Hindlimb muscle (tissue), 1 donor: Measurements from ENCODE around the gene MAP3K4. TPM values are rescaled to one million over a fixed set of nuclear protein-coding genes. Genes with fewer than 3 reads are reported as not detected.
A peak's percentile ranks its signal among the peaks of the same experiment; 100 is the strongest.
"Not testable (repeated sequence)": the region's sequence is repeated elsewhere in the genome, so short reads cannot be mapped to it uniquely, and the experiment has no call there.

Source experiments
- DNase-seq: peaks from one replicate; pipeline ENCODE4 v3.0.0-alpha.2; 2013
- polyA plus RNA-seq: library from polyadenylated mRNA; unstranded; fragments of 120-200 nt; gene quantifications from one replicate; pipeline ENCODE4 v1.2.1, GENCODE V29; 2013; ENCODE audit not compliant: insufficient read length

Gene MAP3K4
- polyA plus RNA-seq, 1 donor = 20.9 TPM

GRCh38 chr6:160972594-160972993, 19.0 kb upstream of the MAP3K4 start:
- not testable (repeated sequence) for DNase-seq

- DNase-seq = no peak
Observed at GRCh38 chr6:160973311-160974250, 18.0 kb upstream of the MAP3K4 start.

GRCh38 chr6:160974304-160974771, 17.2 kb upstream of the MAP3K4 start:
- peak; percentile 72 for DNase-seq

- no peak for DNase-seq
Observed at GRCh38 chr6:160975162-160975561, 16.4 kb upstream of the MAP3K4 start.

- not testable (repeated sequence) for DNase-seq
Observed at GRCh38 chr6:160975961-160976360, 15.6 kb upstream of the MAP3K4 start.

GRCh38 chr6:160978141-160978901, 13.2 kb upstream of the MAP3K4 start:
- DNase-seq = no peak

GRCh38 chr6:160979061-160979708, 12.4 kb upstream of the MAP3K4 start:
- DNase-seq = no peak

- DNase-seq = not testable (repeated sequence)
Observed at GRCh38 chr6:160983377-160983948, 8.1 kb upstream of the MAP3K4 start.

GRCh38 chr6:160986851-160987250, 4.7 kb upstream of the MAP3K4 start:
- DNase-seq = no peak

- no peak for DNase-seq
Observed at GRCh38 chr6:160987265-160987664, 4.3 kb upstream of the MAP3K4 start.

GRCh38 chr6:160990847-160991405, 643 bp upstream of the MAP3K4 start:
- no peak for DNase-seq

- DNase-seq = peak; percentile 66
Observed at GRCh38 chr6:160992061-160992979, 751 bp downstream of the MAP3K4 start.

GRCh38 chr6:160992980-160993314, 1.4 kb downstream of the MAP3K4 start:
- no peak for DNase-seq

GRCh38 chr6:160995271-160995670, 3.7 kb downstream of the MAP3K4 start:
- no peak for DNase-seq

- no peak for DNase-seq
Observed at GRCh38 chr6:160996131-160996601, 4.6 kb downstream of the MAP3K4 start.

GRCh38 chr6:160998217-160998616, 6.6 kb downstream of the MAP3K4 start:
- DNase-seq = no peak

GRCh38 chr6:160998766-160999165, 7.2 kb downstream of the MAP3K4 start:
- no peak for DNase-seq

- no peak for DNase-seq
Observed at GRCh38 chr6:160999516-160999915, 7.9 kb downstream of the MAP3K4 start.

- no peak for DNase-seq
Observed at GRCh38 chr6:161000632-161001031, 9.1 kb downstream of the MAP3K4 start.

GRCh38 chr6:161001421-161001820, 9.9 kb downstream of the MAP3K4 start:
- DNase-seq = no peak

- DNase-seq = no peak
Observed at GRCh38 chr6:161003336-161003735, 11.8 kb downstream of the MAP3K4 start.
